NK-92 (cell line): ENCODE data around the gene EXOSC5.
"Not testable (repeated sequence)": the region's sequence is repeated elsewhere in the genome, so short reads cannot be mapped to it uniquely, and the experiment has no call there.

Source experiments
- DNase-seq: peaks from one replicate; lab custom pipeline; 2025; ENCODE audit not compliant: unreplicated experiment; lab: John Stamatoyannopoulos, UW

EXOSC5 gene

DNA sequence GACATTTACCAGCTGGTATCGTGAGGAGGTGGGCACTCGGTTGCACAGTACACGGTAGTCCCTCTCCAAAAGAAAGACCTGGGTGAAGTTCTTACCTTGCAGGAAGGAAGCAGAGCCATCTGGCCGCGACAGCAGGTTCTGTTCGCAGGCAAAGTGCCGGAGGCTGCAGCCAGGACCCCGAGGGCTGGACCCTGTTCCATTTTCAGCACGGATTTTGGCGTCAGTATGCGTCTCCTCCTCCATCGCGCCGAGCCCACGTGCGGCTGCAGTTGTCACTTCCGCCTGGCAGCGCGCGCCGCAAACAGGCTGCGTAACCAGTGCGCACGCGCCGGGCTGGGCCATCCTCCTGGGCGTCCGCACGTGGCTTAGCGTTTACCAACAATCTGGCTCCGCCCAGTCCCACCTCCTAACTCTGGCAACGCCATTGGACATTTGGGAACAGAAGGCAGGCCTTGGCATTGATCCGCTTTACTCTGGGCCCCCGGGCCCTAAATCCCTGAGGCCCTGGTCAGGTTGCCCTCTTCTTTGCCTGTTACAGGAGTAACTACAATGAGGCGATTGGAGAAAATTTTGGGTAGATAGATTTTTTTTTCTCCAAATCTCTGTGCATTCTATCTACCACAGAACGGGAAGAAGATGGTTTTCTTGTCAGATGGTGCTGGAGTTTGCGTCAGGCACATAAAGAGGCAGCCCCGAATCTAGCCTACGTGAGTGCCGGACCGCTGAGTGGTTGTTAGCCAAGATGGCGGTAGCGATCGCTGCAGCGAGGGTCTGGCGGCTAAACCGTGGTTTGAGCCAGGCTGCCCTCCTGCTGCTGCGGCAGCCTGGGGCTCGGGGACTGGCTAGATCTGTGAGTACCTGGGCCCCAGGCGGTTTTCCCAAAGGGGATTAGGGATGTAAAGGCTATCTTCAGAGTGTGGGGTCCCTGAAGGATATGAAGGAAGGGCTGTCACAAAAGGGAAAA is at the start of gene EXOSC5, which contains the start of gene BCKDHA:
Gene EXOSC5, minus strand, starts transcription at position 274 of the 964 bp plus-strand sequence. Its CDS starts 31 bp downstream, at position 243.
Gene BCKDHA, plus strand, starts transcription at position 733 of the 964 bp plus-strand sequence. Its CDS starts 10 bp downstream, at position 743.
- DNase-seq, result peak; percentile 85

DNA sequence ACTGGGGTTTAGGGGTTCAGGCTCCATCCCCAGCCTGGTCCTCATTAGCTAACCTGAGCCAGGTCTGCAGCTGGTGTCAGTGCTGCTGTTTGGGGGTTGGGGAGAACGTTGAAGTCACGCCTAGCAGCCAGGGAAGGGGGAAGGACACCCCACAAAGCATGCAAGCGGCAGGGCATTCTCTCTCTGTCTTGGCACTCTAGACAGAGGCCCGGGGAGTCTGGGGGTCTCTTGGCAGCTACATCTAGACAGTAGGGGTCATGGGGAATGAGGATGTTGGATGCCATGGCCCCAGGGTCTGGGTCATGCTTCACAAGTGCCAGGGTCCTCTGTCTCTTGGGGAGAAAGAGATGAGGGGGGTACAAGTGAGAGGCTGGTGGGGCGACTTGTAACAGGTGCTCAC is 48.4 kb upstream of the EXOSC5 start:
- DNase-seq, result no peak

DNA sequence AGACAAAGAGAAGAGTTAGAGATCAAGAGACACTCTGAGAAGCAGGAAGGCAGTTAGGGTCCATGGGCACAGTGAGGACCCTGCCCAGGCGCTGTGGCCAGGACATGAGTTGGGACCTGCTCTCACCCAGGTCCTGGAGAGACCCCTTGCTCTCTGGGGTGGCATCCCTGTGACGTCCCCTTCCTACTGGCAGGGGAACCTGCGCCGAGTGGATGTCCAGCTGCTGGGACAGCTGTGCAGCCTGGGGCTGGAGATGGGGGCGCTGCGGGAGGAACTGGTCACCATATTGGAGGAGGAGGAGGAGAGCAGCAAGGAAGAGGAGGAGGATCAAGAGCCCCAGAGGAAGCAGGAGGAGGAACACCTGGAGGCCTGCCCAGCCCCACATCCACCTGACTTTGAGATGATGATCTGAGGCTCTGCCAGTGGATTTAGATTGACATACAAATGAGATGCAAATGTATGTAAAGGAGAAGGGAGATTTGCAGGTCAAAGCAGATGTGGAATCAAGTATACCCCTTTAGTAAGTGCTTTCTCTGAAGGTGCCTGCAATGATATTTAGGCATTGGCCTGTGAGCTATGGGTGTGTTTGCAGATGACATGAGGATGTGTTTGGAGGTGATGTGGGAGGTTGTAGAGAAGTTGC is 46.8 kb upstream of the EXOSC5 start:
- no peak for DNase-seq

DNA sequence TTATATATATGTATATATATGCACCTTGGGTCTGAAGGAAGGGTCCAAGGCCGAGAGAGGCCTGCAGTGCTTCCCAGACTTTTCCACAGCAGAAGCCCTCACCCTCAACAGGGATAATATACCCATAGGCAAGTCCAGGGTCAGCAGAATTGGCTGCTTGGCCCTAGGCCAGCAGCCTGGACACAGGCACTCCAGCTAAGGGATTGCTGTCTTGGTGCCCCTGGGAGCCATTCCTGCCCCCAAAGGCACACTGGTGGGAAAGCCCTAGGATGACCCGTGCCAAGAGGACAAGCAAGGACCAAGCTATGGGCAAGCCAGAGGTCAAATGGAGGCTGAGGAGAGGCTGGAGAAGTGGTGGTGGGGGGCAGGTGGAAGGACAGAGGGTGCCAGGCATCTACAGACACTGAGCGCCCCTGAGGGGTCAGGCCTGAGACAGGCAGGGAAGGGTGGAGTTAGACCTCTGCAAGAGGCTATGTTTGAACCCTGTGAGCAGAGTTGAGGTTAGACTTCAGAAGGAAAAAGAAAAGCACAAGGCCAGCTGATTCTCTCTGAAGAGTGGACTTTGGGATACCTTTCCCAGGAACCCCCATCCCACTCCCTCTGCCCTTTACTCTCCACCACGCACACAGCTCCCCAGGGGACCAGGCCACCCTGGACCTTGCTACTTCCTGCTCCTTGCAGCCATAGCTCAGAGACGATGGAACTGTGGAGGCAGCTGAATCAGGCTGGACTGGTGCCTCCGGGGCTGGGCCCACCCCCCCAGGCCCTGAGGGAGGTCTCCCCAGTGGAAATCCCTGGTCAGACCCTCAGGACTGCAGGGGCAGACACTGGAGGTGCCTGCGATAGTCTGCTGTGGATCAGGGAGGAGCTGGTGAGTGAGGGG is 45.6 kb upstream of the EXOSC5 start, which contains the start of gene ERICH4:
Gene ERICH4, plus strand, starts transcription at position 684 of the 883 bp plus-strand sequence. Its CDS starts 14 bp downstream, at position 698.
- DNase-seq, result no peak

DNA sequence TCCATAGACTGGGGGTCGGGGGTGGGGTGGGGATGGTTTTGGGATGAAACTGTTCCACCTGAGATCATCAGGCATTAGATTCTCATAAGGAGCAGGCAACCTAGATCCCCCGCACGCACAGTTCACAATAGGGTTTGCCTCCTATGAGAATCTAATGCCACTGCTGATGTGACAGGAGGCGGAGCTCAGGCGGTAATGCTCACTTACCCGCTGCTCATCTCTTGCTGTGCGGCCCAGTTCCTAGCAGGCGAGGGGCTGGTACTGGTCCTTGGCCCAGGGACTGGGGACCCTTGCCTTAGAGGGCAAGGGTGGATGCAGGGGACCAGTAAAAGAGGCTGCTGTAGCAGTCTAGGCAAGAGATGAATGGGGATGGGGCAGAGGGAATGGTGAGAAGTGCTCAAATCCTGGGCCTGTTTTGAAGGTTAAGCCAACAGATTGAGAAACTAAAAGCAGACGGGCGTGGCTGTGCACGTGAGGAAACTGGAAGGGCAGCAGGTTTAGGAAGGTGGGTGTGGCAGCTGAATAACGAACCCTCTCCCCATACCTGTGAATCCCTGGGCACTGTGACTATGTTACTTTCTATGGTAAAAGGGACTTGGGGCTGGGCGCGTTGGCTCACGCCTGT is 44.3 kb upstream of the EXOSC5 start:
- DNase-seq, result no peak

DNA sequence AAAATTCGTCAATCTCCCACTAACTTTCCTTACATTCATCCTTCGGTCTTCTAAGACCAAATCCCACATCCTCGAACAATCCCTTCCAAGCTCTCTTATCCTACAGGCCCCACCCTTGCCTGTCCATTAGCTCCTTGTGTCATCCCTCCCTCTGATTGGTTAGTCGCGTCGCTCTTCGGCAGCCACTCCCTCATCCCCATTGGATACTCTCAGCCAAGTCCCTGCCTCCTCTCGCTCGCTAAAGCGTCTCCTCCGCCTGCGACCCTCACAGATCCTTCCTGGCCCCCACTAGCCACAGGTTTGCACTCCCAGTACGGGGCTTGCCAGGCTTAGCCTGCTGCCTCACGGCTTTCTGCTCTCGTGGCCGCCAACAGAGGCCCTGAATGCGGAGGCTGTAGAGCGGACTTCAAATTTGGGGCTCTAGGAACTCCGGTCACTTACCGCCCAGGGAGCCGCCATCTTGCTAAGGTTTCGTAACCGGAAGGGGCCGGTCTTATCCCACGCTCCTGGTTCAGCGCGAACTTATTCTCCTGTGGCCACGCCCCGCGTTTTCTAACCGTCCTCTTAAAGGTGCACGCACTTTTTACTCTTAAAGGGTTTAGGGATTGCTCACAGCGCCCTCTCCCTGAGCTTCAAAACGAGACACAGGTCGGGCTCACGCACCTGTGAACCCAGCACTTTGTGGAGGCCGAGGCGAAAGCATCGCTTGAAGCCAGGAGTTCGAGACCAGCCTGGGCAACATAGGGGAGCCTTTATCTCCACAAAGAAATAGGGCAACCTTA is 42.5 kb upstream of the EXOSC5 start, which contains the start of gene DMAC2:
Gene DMAC2, minus strand, starts transcription at position 472 of the 782 bp plus-strand sequence. Its CDS starts 13 bp downstream, at position 459.
- peak; percentile 51 for DNase-seq

DNA sequence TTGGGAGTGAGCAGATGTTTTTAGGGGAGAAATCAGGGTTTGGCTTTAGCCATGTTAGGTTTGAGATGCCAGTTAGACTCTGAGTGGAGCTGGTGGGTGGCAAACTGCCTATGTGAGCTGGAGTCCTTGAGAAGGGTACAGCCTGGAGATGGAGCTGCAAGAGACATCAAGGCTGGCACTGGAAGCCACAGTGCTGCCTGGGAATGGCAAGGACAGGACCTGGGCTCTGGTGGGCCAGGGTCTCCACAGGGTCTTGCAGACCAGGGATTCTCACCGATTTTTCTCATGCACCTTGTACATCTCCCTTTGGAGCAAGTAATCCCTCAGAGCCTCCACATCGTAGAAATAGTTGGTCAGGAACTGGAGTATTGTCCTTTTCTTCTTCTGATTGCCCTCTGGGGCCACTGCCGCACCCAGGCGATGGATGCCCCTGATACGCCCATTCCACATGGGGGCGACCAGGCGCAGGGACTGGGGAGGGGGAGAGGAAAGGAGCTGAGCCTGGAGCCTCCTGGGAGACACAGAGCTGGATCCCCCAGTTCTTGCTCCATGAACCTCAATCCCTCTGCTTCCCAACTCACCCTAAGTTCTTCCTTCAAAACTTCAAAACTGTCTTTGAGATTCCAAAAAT is 40.9 kb upstream of the EXOSC5 start:
- no peak for DNase-seq

DNA sequence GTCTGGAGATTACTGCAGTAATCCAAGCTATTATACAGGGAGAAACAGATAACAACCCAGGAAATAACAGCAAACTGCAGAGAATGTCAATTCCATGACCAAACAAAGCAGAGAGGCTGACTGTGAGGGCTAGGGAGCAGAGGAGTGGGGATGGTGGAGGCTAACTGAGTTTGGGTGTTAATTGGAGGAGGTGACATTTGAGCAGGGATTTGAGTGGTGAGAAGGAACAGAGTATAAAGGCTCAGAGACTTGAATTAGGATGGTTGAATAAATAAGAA is 39.5 kb upstream of the EXOSC5 start:
- DNase-seq, result no peak

DNA sequence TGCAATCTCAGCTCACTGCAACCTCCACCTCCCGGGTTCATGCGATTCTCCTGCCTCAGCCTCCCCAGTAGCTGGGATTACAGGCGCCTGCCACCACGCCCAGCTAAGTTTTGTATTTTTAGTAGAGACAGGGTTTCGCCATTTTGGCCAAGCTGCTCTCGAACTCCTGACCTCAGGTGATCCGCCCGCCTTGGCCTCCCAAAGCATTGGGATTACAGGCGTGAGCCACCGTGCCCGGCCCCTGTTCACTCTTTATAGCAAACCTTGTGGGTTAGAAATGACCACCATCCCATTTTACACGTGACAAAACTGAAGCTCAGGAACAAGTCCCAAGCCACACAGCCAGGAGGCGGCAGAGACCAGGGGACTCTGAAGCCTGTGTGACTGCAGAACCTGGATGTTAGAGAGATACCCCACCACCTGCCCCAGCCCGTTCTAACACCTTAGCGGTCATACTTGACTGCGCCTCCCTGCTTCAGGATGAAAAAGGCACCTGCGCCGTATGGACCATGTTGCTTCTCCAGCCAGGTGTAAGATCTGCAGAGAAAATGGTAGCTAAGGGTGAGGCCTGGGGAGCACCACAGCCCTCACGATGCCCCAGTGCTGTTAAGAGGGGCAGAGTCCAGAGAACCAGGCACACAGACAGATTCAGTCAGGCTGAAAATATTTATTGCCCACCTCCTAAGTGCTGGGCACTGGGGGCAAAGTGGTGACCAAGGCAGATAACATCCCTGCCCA is 38.9 kb upstream of the EXOSC5 start:
- DNase-seq, result no peak

DNA sequence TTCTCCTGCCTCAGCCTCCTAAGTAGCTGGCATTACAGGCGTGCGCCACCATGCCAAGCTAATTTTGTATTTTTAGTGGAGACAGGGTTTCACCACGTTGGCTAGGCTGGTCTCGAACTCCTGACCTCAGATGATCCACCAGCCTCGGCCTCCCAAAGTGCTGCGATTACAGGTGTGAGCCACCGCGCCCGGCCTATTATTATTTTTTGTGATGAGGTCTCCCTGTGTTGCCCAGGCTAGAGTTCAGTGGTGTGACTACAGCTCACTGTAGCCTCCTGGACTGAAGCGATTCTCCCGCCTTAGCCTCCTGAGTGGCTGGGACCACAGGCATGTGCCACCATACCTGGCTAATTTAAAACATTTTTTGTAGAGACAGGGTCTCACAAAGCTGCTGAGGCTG is 38.2 kb upstream of the EXOSC5 start:
- not testable (repeated sequence) for DNase-seq

DNA sequence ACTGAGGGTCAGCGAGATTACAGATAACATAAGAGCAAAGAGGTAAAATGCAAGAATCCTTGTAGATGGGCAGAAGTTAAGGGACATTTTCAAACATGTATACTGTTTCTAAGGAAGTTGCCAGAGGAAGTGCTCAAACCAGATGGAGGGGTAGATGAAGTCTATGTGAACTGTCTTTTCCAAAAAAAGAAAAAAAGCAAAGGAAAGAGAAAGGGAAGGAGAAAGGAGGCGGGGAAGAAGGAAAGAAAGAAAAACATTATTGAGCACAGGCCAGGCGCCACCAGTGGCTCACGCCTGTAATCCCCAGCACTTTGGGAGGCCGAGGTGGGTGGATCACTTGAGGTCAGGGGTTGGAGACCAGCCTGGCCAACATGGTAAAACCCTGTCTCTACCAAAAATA is 37.3 kb upstream of the EXOSC5 start:
- DNase-seq, result no peak

DNA sequence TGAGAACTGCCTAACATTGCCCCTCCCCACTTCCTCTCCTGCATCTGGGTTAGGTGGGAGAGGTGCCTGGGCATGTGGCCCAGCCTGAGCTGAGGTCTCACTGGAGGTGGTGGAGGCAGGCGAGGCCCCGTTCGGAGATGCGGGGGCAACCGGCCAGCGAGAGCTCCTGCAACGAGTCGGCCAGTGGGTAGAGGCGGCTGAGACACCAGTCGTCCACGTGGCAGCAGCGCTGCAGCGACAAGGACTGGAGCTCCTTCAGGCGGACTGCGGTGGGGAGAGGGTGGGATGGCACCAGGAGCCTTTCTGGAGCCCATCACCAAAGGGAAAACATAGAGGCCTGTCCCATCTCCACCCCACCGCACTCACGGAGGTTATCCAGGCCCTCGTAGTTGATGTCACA is 36.0 kb upstream of the EXOSC5 start:
- no peak for DNase-seq

DNA sequence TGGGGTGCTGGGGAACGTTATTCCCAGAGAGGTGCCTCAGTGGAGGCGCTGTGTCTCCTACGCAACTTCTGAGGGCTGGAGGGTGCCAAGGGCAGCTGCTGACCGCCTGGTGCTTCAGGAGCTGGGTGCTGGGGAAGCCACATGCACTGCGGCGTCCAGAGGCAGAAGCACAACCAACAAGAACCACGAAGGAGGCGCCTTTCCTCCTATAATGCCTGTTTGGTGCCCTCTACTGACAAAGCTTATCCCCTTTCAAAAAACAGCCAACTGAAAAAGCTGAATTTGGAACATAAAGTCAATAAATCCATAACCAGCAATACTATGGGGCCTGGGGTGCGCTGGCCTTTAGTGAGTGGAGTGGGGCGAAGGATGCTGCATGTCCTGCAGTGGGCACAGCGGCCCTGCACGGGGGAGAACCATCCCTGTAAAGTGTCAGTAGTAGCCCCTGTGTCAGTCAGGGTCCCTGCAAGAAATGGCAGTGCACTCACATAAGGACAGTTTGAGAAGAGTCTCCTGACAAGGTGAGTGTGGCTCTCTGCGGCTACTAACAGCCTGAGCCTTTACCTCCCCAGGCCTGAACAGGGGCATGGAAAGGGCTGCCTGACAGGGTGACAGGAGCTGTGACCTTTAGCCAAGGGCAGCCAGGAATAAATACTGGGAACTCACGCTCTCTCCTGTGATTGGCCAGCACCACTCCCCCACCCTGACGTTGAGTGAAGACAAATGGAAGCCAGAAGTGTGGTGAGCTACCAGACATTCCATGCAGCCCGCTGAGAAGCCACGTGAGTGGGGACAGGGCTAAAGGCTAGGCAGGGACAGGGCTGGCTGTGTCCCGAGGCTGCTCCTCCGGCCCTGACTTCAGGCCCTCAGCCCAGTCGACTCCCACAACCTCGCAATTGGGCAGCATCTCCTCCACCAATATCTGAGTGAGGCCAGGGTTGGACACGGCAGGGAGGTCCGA is 34.5 kb upstream of the EXOSC5 start:
- DNase-seq, result no peak

DNA sequence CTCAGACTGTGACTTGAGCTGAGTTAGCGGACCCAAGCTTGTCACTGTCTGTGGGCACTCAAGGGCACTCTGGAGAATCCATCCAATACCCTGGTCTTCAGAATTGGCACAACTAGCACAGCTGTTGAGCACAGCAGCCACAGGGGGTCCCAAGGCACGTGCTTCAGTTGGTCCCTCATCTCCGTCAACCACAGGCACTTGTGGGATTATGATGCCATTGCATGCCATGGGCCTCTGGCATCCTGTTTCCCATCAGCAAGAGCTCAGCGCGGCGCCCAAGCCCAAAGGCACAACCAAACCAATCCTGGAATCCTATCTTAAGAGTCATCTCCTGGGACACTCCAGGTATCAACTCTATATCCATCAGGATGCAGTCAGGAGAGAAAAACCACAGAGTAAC is 33.8 kb upstream of the EXOSC5 start:
- DNase-seq, result no peak

DNA sequence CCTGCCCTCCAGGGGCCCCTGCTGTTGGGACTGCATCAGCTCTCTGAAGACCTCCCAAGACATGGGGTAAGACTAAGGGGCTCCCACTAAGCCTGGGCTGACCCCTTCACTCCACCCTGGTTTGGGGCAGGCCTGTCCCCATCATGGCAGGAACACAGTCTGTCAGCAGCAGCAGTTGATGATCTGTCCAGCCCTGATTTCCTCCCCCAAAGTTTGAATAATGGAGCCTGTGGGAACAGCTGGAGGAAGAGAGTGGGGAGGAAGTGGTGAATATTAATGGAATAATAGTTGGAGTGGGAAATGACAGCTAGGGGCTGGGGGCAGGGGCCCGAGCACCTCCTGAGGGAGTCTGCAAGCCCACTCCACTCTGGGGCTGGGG is 31.3 kb upstream of the EXOSC5 start:
- DNase-seq, result no peak

DNA sequence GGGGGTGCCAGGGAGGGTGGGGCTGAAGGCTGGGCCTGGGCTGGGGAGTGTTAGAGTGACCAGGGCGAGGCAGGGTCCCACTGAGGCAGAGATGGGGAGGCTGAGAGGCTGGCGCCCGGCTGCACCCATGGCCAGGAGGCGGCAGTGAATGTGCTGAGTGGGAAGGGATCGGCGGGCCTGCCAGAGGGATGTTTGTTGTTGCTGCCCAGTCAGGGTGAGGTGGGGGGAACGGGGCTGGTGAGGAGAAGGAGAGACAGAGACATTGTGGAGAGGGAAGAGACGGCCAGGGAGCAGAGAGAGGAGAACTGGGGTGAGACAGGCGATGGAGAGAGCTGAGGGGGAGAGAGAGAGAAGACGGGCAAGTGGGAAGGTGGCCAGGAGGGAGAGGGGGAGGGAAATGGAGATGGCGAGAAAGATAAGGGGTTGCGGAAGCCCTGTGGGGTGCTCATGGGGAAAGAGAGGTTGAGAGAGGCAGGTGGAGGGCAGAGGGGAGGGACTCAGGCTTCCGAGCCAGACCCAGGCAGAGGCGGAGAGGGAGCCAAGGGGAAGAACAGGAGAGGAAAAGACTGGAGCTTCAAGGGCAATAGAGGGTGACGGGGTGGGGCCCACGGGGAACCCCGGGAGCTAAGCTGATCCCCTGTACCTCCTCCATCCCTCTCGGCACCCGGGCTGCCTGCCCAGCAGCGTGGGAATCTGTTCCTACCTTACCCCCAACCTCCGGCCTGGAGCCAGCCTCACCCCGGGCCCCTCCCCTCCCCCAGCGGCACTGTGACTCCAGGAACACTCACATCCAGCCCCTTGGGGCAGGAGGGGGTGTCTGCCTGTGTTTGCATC is 30.7 kb upstream of the EXOSC5 start:
- DNase-seq, result no peak
